ENCODE results near the gene PRKAR1B. TPM values are rescaled to one million over a fixed set of nuclear protein-coding genes. Genes with fewer than 3 reads are reported as not detected.
A peak's percentile ranks its signal among the peaks of the same experiment; 100 is the strongest.
"Not testable (repeated sequence)": the region's sequence is repeated elsewhere in the genome, so short reads cannot be mapped to it uniquely, and the experiment has no call there.

PRKAR1B gene
- total RNA-seq, 1 donor from 2014 or later: 39.5 TPM

GRCh38 chr7:668958-669357, 58.1 kb downstream of the PRKAR1B start:
- DNase-seq (ENCODE audit: low read depth in 2 of 2): peak in 1 of 2 donors; percentile 15

GRCh38 chr7:668139-668931, 58.7 kb downstream of the PRKAR1B start:
- DNase-seq (ENCODE audit: low read depth in 2 of 2): peak; percentile 90 to 95

- DNase-seq (ENCODE audit: low read depth in 2 of 2): no peak
Measured at GRCh38 chr7:666454-667292, 60.4 kb downstream of the PRKAR1B start.

GRCh38 chr7:665736-666453, 61.2 kb downstream of the PRKAR1B start:
- no peak for DNase-seq (ENCODE audit: low read depth in 2 of 2)

GRCh38 chr7:664997-665735, 61.9 kb downstream of the PRKAR1B start:
- DNase-seq (ENCODE audit: low read depth in 2 of 2): no peak

- no peak for DNase-seq (ENCODE audit: low read depth in 2 of 2)
Measured at GRCh38 chr7:664402-664775, 62.7 kb downstream of the PRKAR1B start.

- no peak for DNase-seq (ENCODE audit: low read depth in 2 of 2)
Measured at GRCh38 chr7:662576-662975, 64.5 kb downstream of the PRKAR1B start.

GRCh38 chr7:659996-660395, 67.1 kb downstream of the PRKAR1B start:
- no peak for DNase-seq (ENCODE audit: low read depth in 2 of 2)

- DNase-seq (ENCODE audit: low read depth in 2 of 2): no peak
Measured at GRCh38 chr7:659306-659847, 67.7 kb downstream of the PRKAR1B start.

GRCh38 chr7:657565-658119, 69.4 kb downstream of the PRKAR1B start:
- no peak for DNase-seq (ENCODE audit: low read depth in 2 of 2)

- not testable (repeated sequence) for DNase-seq (ENCODE audit: low read depth in 2 of 2)
Measured at GRCh38 chr7:657010-657409, 70.1 kb downstream of the PRKAR1B start.

GRCh38 chr7:655758-656157, 71.3 kb downstream of the PRKAR1B start:
- no peak for DNase-seq (ENCODE audit: low read depth in 2 of 2)

- DNase-seq (ENCODE audit: low read depth in 2 of 2): no peak
Measured at GRCh38 chr7:653829-654764, 73.0 kb downstream of the PRKAR1B start.

GRCh38 chr7:652881-653280, 74.2 kb downstream of the PRKAR1B start:
- no peak for DNase-seq (ENCODE audit: low read depth in 2 of 2)

GRCh38 chr7:652167-652566, 74.9 kb downstream of the PRKAR1B start:
- DNase-seq (ENCODE audit: low read depth in 2 of 2): not testable (repeated sequence)

GRCh38 chr7:651032-651728, 75.9 kb downstream of the PRKAR1B start:
- DNase-seq (ENCODE audit: low read depth in 2 of 2): no peak

GRCh38 chr7:650339-651031, 76.6 kb downstream of the PRKAR1B start:
- DNase-seq (ENCODE audit: low read depth in 2 of 2): no peak

GRCh38 chr7:646951-647350, 80.1 kb downstream of the PRKAR1B start:
- no peak for DNase-seq (ENCODE audit: low read depth in 2 of 2)

All from dermis microvascular lymphatic vessel endothelial cell (primary cell).